ENCODE measurements around the gene DNAH9.

The DNAH9 gene

GRCh38 chr17:11557727-11558452 lies 40.4 kb upstream of the DNAH9 start:
- no peak for DNase-seq (ENCODE audit: low spot score)
- no peak for TF ChIP-seq CTCF (IDR thresholded peaks at IDR 0.05; ENCODE audit: extremely low read depth, missing control alignments)

GRCh38 chr17:11558681-11559234 lies 39.5 kb upstream of the DNAH9 start:
- TF ChIP-seq CTCF (IDR thresholded peaks at IDR 0.05; ENCODE audit: extremely low read depth, missing control alignments) = no peak
- no peak for DNase-seq (ENCODE audit: low spot score)

GRCh38 chr17:11559601-11560000 lies 38.7 kb upstream of the DNAH9 start:
- no peak for TF ChIP-seq CTCF (IDR thresholded peaks at IDR 0.05; ENCODE audit: extremely low read depth, missing control alignments)
- DNase-seq (ENCODE audit: low spot score) = no peak

GRCh38 chr17:11561281-11561680 lies 37.0 kb upstream of the DNAH9 start:
- no peak for DNase-seq (ENCODE audit: low spot score)
- no peak for TF ChIP-seq CTCF (IDR thresholded peaks at IDR 0.05; ENCODE audit: extremely low read depth, missing control alignments)

GRCh38 chr17:11561702-11562101 lies 36.6 kb upstream of the DNAH9 start:
- TF ChIP-seq CTCF (IDR thresholded peaks at IDR 0.05; ENCODE audit: extremely low read depth, missing control alignments) = no peak
- DNase-seq (ENCODE audit: low spot score) = no peak

- TF ChIP-seq CTCF (IDR thresholded peaks at IDR 0.05; ENCODE audit: extremely low read depth, missing control alignments) = no peak
- no peak for DNase-seq (ENCODE audit: low spot score)
These were observed 33.5 kb upstream of the DNAH9 start for GRCh38 chr17:11564589-11565380.

- DNase-seq (ENCODE audit: low spot score) = no peak
These were observed 32.7 kb upstream of the DNAH9 start for GRCh38 chr17:11565591-11565990.

More at GRCh38 chr17:11565591-11565990, 32.7 kb upstream of the DNAH9 start:
- TF ChIP-seq CTCF (IDR thresholded peaks at IDR 0.05; ENCODE audit: extremely low read depth, missing control alignments) = no peak
